ENCODE results near the gene C1QTNF1.

Gene C1QTNF1

DNA sequence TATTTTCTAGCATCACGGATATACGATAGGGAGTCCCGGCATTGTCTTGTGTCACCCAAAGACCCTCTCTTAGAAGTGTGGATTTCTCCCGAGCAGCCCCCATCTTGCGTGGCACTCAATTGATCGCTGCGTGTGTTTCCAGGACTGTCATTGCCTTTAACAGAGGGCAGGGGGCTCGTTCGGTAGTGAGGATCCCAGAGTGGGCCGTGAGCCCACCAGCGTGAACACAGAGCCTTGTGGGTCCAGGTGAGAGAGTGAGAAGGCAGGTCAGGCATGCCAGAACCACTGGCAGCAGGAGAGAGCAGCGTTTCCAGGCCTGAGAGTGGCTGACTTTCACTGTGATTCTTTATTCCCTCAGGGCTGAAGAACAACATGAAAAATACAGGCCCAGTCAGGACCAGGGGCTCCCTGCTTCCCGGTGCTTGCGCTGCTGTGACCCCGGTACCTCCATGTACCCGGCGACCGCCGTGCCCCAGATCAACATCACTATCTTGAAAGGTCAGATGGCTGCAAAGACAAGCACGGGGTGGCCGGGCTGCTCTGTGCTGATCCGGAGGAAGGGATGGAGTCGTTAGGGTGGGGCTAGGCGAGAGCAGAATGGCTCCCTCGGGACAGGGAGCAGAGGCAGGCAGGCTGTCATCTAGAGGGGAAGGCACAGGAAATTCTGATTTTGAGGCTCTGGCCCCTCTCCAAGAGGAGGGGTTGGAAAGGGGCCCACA is 22.4 kb downstream of the C1QTNF1 start:
- Histone ChIP-seq H3K4me3 (ENCODE audit: low read depth, low read length) (no peak overlapping the region), H3K27me3 (ENCODE audit: control insufficient read depth, insufficient read depth, low read length) (no peaks in the 10 kb centered on the region), H3K36me3 (ENCODE audit: control insufficient read depth, insufficient read depth, low read length) (no peaks in the 10 kb centered on the region), H3K4me1 (ENCODE audit: control insufficient read depth, insufficient read depth, low read length) (no peaks in the 10 kb centered on the region), H3K27ac (ENCODE audit: low read depth, low read length) (no peak overlapping the region), H3K9ac (ENCODE audit: low read depth, low read length) (no peak overlapping the region), H3K9me3 (ENCODE audit: control insufficient read depth, insufficient read depth, low read length) (no peaks in the 10 kb centered on the region)

- H3K9me3 ChIP-seq (ENCODE audit: control insufficient read depth, insufficient read depth, low read length) = no peaks in the 10 kb centered on the region
- no peaks in the 10 kb centered on the region for H3K27me3 ChIP-seq (ENCODE audit: control insufficient read depth, insufficient read depth, low read length)
- no peak overlapping the region for H3K9ac ChIP-seq (ENCODE audit: low read depth, low read length)
- no peaks in the 10 kb centered on the region for H3K36me3 ChIP-seq (ENCODE audit: control insufficient read depth, insufficient read depth, low read length)
- no peaks in the 10 kb centered on the region for H3K4me1 ChIP-seq (ENCODE audit: control insufficient read depth, insufficient read depth, low read length)
- no peak overlapping the region for H3K4me3 ChIP-seq (ENCODE audit: low read depth, low read length)
- no peak overlapping the region for H3K27ac ChIP-seq (ENCODE audit: low read depth, low read length)
Measured at GRCh38 chr17:79046916-79047280, 22.9 kb downstream of the C1QTNF1 start.

DNA sequence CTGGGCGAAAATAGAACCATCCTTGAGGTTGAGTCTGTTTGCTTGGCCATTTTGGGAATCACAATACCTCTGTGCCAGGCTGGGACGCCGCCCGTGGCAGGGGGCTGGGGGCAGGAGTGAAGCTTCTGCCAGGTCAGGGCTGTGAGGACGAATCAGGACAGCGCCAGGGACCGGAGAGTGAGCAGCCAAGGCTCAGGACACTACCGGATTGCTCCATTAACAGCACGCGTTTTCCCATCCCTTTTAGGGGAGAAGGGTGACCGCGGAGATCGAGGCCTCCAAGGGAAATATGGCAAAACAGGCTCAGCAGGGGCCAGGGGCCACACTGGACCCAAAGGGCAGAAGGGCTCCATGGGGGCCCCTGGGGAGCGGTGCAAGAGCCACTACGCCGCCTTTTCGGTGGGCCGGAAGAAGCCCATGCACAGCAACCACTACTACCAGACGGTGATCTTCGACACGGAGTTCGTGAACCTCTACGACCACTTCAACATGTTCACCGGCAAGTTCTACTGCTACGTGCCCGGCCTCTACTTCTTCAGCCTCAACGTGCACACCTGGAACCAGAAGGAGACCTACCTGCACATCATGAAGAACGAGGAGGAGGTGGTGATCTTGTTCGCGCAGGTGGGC is 23.4 kb downstream of the C1QTNF1 start:
- Histone ChIP-seq H3K27me3 (ENCODE audit: control insufficient read depth, insufficient read depth, low read length) (no peaks in the 10 kb centered on the region), H3K9me3 (ENCODE audit: control insufficient read depth, insufficient read depth, low read length) (no peaks in the 10 kb centered on the region), H3K36me3 (ENCODE audit: control insufficient read depth, insufficient read depth, low read length) (no peaks in the 10 kb centered on the region), H3K4me1 (ENCODE audit: control insufficient read depth, insufficient read depth, low read length) (no peaks in the 10 kb centered on the region), H3K27ac (ENCODE audit: low read depth, low read length) (no peak overlapping the region), H3K4me3 (ENCODE audit: low read depth, low read length) (no peak overlapping the region), H3K9ac (ENCODE audit: low read depth, low read length) (no peak overlapping the region)

DNA sequence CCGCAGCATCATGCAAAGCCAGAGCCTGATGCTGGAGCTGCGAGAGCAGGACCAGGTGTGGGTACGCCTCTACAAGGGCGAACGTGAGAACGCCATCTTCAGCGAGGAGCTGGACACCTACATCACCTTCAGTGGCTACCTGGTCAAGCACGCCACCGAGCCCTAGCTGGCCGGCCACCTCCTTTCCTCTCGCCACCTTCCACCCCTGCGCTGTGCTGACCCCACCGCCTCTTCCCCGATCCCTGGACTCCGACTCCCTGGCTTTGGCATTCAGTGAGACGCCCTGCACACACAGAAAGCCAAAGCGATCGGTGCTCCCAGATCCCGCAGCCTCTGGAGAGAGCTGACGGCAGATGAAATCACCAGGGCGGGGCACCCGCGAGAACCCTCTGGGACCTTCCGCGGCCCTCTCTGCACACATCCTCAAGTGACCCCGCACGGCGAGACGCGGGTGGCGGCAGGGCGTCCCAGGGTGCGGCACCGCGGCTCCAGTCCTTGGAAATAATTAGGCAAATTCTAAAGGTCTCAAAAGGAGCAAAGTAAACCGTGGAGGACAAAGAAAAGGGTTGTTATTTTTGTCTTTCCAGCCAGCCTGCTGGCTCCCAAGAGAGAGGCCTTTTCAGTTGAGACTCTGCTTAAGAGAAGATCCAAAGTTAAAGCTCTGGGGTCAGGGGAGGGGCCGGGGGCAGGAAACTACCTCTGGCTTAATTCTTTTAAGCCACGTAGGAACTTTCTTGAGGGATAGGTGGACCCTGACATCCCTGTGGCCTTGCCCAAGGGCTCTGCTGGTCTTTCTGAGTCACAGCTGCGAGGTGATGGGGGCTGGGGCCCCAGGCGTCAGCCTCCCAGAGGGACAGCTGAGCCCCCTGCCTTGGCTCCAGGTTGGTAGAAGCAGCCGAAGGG is 24.2 kb downstream of the C1QTNF1 start:
- no peak overlapping the region for H3K27ac ChIP-seq (ENCODE audit: low read depth, low read length)
- no peaks in the 10 kb centered on the region for H3K4me1 ChIP-seq (ENCODE audit: control insufficient read depth, insufficient read depth, low read length)
- no peak overlapping the region for H3K4me3 ChIP-seq (ENCODE audit: low read depth, low read length)
- H3K36me3 ChIP-seq (ENCODE audit: control insufficient read depth, insufficient read depth, low read length) = no peaks in the 10 kb centered on the region
- H3K9me3 ChIP-seq (ENCODE audit: control insufficient read depth, insufficient read depth, low read length) = no peaks in the 10 kb centered on the region
- H3K27me3 ChIP-seq (ENCODE audit: control insufficient read depth, insufficient read depth, low read length) = no peaks in the 10 kb centered on the region
- H3K9ac ChIP-seq (ENCODE audit: low read depth, low read length) = no peak overlapping the region

DNA sequence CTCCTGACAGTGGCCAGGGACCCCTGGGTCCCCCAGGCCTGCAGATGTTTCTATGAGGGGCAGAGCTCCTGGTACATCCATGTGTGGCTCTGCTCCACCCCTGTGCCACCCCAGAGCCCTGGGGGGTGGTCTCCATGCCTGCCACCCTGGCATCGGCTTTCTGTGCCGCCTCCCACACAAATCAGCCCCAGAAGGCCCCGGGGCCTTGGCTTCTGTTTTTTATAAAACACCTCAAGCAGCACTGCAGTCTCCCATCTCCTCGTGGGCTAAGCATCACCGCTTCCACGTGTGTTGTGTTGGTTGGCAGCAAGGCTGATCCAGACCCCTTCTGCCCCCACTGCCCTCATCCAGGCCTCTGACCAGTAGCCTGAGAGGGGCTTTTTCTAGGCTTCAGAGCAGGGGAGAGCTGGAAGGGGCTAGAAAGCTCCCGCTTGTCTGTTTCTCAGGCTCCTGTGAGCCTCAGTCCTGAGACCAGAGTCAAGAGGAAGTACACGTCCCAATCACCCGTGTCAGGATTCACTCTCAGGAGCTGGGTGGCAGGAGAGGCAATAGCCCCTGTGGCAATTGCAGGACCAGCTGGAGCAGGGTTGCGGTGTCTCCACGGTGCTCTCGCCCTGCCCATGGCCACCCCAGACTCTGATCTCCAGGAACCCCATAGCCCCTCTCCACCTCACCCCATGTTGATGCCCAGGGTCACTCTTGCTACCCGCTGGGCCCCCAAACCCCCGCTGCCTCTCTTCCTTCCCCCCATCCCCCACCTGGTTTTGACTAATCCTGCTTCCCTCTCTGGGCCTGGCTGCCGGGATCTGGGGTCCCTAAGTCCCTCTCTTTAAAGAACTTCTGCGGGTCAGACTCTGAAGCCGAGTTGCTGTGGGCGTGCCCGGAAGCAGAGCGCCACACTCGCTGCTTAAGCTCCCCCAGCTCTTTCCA is 25.1 kb downstream of the C1QTNF1 start:
- Histone ChIP-seq H3K36me3 (ENCODE audit: control insufficient read depth, insufficient read depth, low read length) (no peaks in the 10 kb centered on the region), H3K27ac (ENCODE audit: low read depth, low read length) (no peak overlapping the region), H3K27me3 (ENCODE audit: control insufficient read depth, insufficient read depth, low read length) (no peaks in the 10 kb centered on the region), H3K4me3 (ENCODE audit: low read depth, low read length) (no peak overlapping the region), H3K9ac (ENCODE audit: low read depth, low read length) (no peak overlapping the region), H3K4me1 (ENCODE audit: control insufficient read depth, insufficient read depth, low read length) (no peaks in the 10 kb centered on the region), H3K9me3 (ENCODE audit: control insufficient read depth, insufficient read depth, low read length) (no peaks in the 10 kb centered on the region)

DNA sequence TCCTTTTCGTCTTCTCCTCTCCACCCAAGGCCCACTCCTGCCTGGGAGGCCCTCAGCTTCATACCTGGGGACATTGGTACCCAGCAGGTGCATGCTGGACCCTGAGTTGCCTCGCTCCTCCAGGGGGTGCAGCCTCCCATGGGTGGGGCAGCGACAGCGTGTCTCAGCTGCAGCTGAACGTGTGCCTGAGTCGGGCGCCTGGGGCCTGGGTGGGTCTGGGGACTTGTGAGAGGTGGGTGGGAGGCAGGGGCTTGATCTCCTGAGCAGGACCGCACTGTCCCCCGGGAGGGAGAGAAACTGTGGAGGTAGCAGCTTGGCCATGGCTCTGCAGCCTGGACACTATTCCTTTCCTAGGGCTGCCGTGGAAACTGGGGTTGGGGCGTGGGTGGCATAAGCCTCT is 25.9 kb downstream of the C1QTNF1 start:
- H3K9me3 ChIP-seq (ENCODE audit: control insufficient read depth, insufficient read depth, low read length) = 0 out of 2 replicates have a peak, but pooled peaks cover 3% of the 10 kb centered on the region
- H3K4me3 ChIP-seq (ENCODE audit: low read depth, low read length) = no peak overlapping the region
- H3K4me1 ChIP-seq (ENCODE audit: control insufficient read depth, insufficient read depth, low read length) = no peaks in the 10 kb centered on the region
- H3K27me3 ChIP-seq (ENCODE audit: control insufficient read depth, insufficient read depth, low read length) = no peaks in the 10 kb centered on the region
- H3K36me3 ChIP-seq (ENCODE audit: control insufficient read depth, insufficient read depth, low read length) = no peaks in the 10 kb centered on the region
- H3K9ac ChIP-seq (ENCODE audit: low read depth, low read length) = no peak overlapping the region
- no peak overlapping the region for H3K27ac ChIP-seq (ENCODE audit: low read depth, low read length)

- Histone ChIP-seq H3K9ac (ENCODE audit: low read depth, low read length) (no peak overlapping the region), H3K27me3 (ENCODE audit: control insufficient read depth, insufficient read depth, low read length) (no peaks in the 10 kb centered on the region), H3K9me3 (ENCODE audit: control insufficient read depth, insufficient read depth, low read length) (0 out of 2 replicates have a peak, but pooled peaks cover 3% of the 10 kb centered on the region), H3K4me3 (ENCODE audit: low read depth, low read length) (no peak overlapping the region), H3K36me3 (ENCODE audit: control insufficient read depth, insufficient read depth, low read length) (no peaks in the 10 kb centered on the region), H3K4me1 (ENCODE audit: control insufficient read depth, insufficient read depth, low read length) (no peaks in the 10 kb centered on the region), H3K27ac (ENCODE audit: low read depth, low read length) (no peak overlapping the region)
Measured at GRCh38 chr17:79050551-79050950, 26.6 kb downstream of the C1QTNF1 start.

DNA sequence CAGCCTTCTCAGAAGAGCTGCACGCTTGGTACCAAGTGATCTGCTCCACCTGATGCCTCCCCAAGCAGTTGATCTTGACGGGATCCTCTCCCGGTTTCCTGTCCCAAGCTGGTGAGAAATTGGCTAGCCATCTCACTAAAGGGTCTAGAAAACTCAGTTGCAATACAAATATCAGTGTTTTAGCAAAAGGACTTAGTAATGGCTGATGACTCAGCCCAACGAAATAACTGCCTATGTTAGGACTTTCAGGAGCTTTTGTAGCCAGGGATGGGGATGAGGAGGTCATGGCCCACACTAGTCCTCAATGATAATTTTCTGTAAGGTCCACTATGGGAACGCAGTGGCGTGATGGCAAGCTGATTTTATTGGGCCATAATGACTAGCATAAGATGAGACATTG is 27.3 kb downstream of the C1QTNF1 start:
- Histone ChIP-seq H3K9me3 (ENCODE audit: control insufficient read depth, insufficient read depth, low read length) (0 out of 2 replicates have a peak, but pooled peaks cover 3% of the 10 kb centered on the region), H3K4me1 (ENCODE audit: control insufficient read depth, insufficient read depth, low read length) (no peaks in the 10 kb centered on the region), H3K9ac (ENCODE audit: low read depth, low read length) (no peak overlapping the region), H3K27ac (ENCODE audit: low read depth, low read length) (no peak overlapping the region), H3K36me3 (ENCODE audit: control insufficient read depth, insufficient read depth, low read length) (no peaks in the 10 kb centered on the region), H3K27me3 (ENCODE audit: control insufficient read depth, insufficient read depth, low read length) (no peaks in the 10 kb centered on the region), H3K4me3 (ENCODE audit: low read depth, low read length) (no peak overlapping the region)

- H3K36me3 ChIP-seq (ENCODE audit: control insufficient read depth, insufficient read depth, low read length) = no peaks in the 10 kb centered on the region
- H3K27ac ChIP-seq (ENCODE audit: low read depth, low read length) = no peak overlapping the region
Measured at GRCh38 chr17:79052131-79052530, 28.2 kb downstream of the C1QTNF1 start.

GRCh38 chr17:79053251-79053925 is 29.4 kb downstream of the C1QTNF1 start:
- no peaks in the 10 kb centered on the region for H3K27me3 ChIP-seq (ENCODE audit: control insufficient read depth, insufficient read depth, low read length)
- no peak overlapping the region for H3K4me3 ChIP-seq (ENCODE audit: low read depth, low read length)
- H3K4me1 ChIP-seq (ENCODE audit: control insufficient read depth, insufficient read depth, low read length) = no peaks in the 10 kb centered on the region
- no peak overlapping the region for H3K27ac ChIP-seq (ENCODE audit: low read depth, low read length)
- H3K36me3 ChIP-seq (ENCODE audit: control insufficient read depth, insufficient read depth, low read length) = no peaks in the 10 kb centered on the region
- 0 out of 2 replicates have a peak, but pooled peaks cover 3% of the 10 kb centered on the region for H3K9me3 ChIP-seq (ENCODE audit: control insufficient read depth, insufficient read depth, low read length)
- no peak overlapping the region for H3K9ac ChIP-seq (ENCODE audit: low read depth, low read length)

More at GRCh38 chr17:79052131-79052530, 28.2 kb downstream of the C1QTNF1 start:
- no peaks in the 10 kb centered on the region for H3K27me3 ChIP-seq (ENCODE audit: control insufficient read depth, insufficient read depth, low read length)
- no peaks in the 10 kb centered on the region for H3K4me1 ChIP-seq (ENCODE audit: control insufficient read depth, insufficient read depth, low read length)
- H3K9ac ChIP-seq (ENCODE audit: low read depth, low read length) = no peak overlapping the region
- no peak overlapping the region for H3K4me3 ChIP-seq (ENCODE audit: low read depth, low read length)
- 0 out of 2 replicates have a peak, but pooled peaks cover 3% of the 10 kb centered on the region for H3K9me3 ChIP-seq (ENCODE audit: control insufficient read depth, insufficient read depth, low read length)

All from HUES48 (cell line).